ENCODE measurements around the gene E4F1. TPM values are rescaled to one million over a fixed set of nuclear protein-coding genes. Genes with fewer than 3 reads are reported as not detected.

The E4F1 gene
- polyA plus RNA-seq, 1 experiment, result 17.6 TPM

GRCh38 chr16:2278956-2279800 is 55.8 kb downstream of the E4F1 start:
- CTCF ChIA-PET, result interaction anchor here (0.8 to 2.2 kb wide), 2 partner anchors 10 to 222 kb away, joined by 3 to 9 read pairs; no protein-coding TSS in a partner anchor
- no peak for TF ChIP-seq CTCF (IDR thresholded peaks at IDR 0.05; ENCODE audit: insufficient read depth, low read depth, low read length)
- H3K36me3 ChIP-seq (ENCODE audit: control insufficient read depth, insufficient read depth, low read length), result no peaks in the 10 kb centered on the region
- POLR2A ChIA-PET, result no interaction called here
- H3K4me3 ChIP-seq (ENCODE audit: low read depth, low read length), result no peak overlapping the region
- no peak for DNase-seq (ENCODE audit: low read depth)
- no peaks in the 10 kb centered on the region for H3K27me3 ChIP-seq (ENCODE audit: control insufficient read depth, insufficient read depth, low read length)

- ChIA-PET POLR2A (no interaction called here), CTCF (interaction anchor here (2.2 kb wide), 1 partner anchor 221 kb away, joined by 9 read pairs; no protein-coding TSS in a partner anchor)
- Histone ChIP-seq H3K4me3 (ENCODE audit: low read depth, low read length) (no peak overlapping the region), H3K27me3 (ENCODE audit: control insufficient read depth, insufficient read depth, low read length) (no peaks in the 10 kb centered on the region), H3K36me3 (ENCODE audit: control insufficient read depth, insufficient read depth, low read length) (no peaks in the 10 kb centered on the region)
- no peak for TF ChIP-seq CTCF (IDR thresholded peaks at IDR 0.05; ENCODE audit: insufficient read depth, low read depth, low read length)
- DNase-seq (ENCODE audit: low read depth), result no peak
Observed at GRCh38 chr16:2280461-2280860, 57.1 kb downstream of the E4F1 start.

- H3K27me3 ChIP-seq (ENCODE audit: control insufficient read depth, insufficient read depth, low read length), result no peaks in the 10 kb centered on the region
- TF ChIP-seq CTCF (IDR thresholded peaks at IDR 0.05; ENCODE audit: insufficient read depth, low read depth, low read length), result no peak
- H3K36me3 ChIP-seq (ENCODE audit: control insufficient read depth, insufficient read depth, low read length), result no peaks in the 10 kb centered on the region
- ChIA-PET CTCF (interaction anchor here (0.7 to 2.2 kb wide), 2 partner anchors 10 to 220 kb away, joined by 3 to 9 read pairs; no protein-coding TSS in a partner anchor), POLR2A (no interaction called here)
- DNase-seq (ENCODE audit: low read depth), result no peak
- H3K4me3 ChIP-seq (ENCODE audit: low read depth, low read length), result no peak overlapping the region
Observed at GRCh38 chr16:2280981-2281542, 57.7 kb downstream of the E4F1 start.

- no peak for DNase-seq (ENCODE audit: low read depth)
- TF ChIP-seq CTCF (IDR thresholded peaks at IDR 0.05; ENCODE audit: insufficient read depth, low read depth, low read length), result no peak
- POLR2A ChIA-PET, result no interaction called here
- no peaks in the 10 kb centered on the region for H3K27me3 ChIP-seq (ENCODE audit: control insufficient read depth, insufficient read depth, low read length)
- H3K4me3 ChIP-seq (ENCODE audit: low read depth, low read length), result no peak overlapping the region
- H3K36me3 ChIP-seq (ENCODE audit: control insufficient read depth, insufficient read depth, low read length), result no peaks in the 10 kb centered on the region
- CTCF ChIA-PET, result no interaction called here
Observed at GRCh38 chr16:2282262-2282661, 58.9 kb downstream of the E4F1 start.

GRCh38 chr16:2282866-2283555 is 59.6 kb downstream of the E4F1 start:
- Histone ChIP-seq H3K27me3 (ENCODE audit: control insufficient read depth, insufficient read depth, low read length) (no peaks in the 10 kb centered on the region), H3K4me3 (ENCODE audit: low read depth, low read length) (no peak overlapping the region), H3K36me3 (ENCODE audit: control insufficient read depth, insufficient read depth, low read length) (no peaks in the 10 kb centered on the region)
- no peak for TF ChIP-seq CTCF (IDR thresholded peaks at IDR 0.05; ENCODE audit: insufficient read depth, low read depth, low read length)
- POLR2A ChIA-PET, result no interaction called here
- DNase-seq (ENCODE audit: low read depth), result no peak
- CTCF ChIA-PET, result no interaction called here
